Right hindlimb (tissue), 1 donor: Measurements from ENCODE around the gene MZT2B.
"Not testable (repeated sequence)": the region's sequence is repeated elsewhere in the genome, so short reads cannot be mapped to it uniquely, and the experiment has no call there.

Experiments used
- DNase-seq: peaks from one replicate; pipeline ENCODE4 v3.0.0-alpha.2; 2018

Gene MZT2B

DNA sequence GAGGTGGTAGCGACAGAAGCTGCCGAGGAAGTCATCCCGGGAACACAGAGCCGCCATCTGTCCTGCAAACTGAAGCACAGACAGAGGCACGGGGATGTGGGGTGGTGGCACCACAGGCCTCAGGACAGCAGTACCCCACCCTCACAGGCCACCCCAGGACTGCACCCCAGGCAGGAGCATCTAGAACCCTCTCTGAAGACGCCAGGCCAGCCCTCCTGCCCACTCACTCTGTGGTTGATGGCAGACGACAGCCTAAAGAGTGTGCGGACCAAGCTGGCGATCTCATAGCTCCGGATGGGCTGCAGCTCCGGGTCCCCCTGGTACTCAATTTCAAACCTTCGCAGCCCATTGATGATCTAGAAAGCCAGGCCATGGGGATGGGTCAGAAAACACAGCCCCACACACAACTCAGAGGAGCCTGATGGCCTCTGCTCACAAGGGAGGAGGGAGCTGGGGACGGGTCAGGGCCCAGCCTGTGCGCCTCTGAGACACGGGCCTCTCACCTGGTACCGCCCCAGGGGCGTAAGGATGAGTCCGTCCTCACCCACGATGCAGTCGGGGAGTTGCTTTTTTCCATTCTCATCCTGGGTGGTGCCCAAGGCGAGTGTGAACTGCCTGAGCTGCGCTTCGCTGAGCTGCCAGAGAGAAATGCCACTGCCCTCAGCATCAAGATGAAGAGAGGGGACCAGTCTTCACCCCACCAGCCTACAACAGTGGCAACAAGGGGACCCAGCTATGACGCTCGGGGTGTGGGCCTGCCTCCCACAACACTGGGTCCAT is 29.1 kb upstream of the MZT2B start:
- no peak for DNase-seq

DNA sequence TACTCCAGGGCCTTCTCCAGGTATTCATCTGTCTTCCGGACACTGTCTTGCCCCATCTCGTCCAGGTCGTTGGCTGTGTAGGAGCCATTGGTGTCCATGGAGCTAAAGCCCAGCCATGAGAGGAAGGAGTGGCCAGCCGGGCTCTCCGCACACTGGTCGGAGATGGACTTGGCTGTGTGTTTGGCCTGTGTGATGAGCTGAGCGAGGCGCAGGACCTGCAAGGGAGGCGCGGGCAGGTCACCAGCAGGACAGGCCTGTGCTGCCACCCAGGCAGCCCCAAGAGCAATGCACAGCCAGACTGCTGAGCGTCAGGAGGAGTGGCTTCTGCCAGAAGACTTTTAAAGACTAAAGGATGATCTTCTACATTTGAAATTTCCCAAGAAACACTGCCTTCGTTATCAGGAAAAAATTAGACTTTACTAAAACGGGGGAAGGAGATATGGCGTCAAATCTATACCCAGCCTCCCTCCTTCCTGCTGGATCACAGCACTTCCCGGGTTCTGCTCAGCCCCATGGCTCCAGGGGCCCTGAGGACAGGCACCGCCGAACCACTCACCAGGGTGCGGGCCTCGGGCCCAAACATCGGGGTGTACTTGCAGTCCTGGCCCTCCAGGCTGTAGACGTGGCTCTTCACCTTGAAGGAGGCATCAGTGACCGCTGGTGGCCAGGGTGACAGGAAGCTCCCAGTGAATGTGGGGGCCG is 28.2 kb upstream of the MZT2B start:
- DNase-seq, result not testable (repeated sequence)

DNA sequence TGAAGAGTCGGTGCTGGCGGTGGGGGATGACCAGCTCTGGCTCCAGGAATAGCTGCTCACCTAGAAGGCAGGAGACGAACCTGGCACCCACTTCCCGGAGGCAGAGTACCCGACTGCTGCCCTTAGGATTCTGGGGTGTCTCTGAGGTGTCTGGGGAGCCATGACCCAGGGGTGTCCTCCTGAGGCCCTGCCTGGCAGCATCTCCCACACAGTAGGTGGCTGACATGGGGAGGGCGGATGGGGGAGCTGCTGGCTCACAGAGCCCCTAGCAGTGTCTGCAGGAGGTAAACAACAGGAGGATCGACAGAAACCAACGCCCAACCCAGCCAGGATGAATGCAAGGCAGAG is 27.7 kb upstream of the MZT2B start:
- DNase-seq, result not testable (repeated sequence)

DNA sequence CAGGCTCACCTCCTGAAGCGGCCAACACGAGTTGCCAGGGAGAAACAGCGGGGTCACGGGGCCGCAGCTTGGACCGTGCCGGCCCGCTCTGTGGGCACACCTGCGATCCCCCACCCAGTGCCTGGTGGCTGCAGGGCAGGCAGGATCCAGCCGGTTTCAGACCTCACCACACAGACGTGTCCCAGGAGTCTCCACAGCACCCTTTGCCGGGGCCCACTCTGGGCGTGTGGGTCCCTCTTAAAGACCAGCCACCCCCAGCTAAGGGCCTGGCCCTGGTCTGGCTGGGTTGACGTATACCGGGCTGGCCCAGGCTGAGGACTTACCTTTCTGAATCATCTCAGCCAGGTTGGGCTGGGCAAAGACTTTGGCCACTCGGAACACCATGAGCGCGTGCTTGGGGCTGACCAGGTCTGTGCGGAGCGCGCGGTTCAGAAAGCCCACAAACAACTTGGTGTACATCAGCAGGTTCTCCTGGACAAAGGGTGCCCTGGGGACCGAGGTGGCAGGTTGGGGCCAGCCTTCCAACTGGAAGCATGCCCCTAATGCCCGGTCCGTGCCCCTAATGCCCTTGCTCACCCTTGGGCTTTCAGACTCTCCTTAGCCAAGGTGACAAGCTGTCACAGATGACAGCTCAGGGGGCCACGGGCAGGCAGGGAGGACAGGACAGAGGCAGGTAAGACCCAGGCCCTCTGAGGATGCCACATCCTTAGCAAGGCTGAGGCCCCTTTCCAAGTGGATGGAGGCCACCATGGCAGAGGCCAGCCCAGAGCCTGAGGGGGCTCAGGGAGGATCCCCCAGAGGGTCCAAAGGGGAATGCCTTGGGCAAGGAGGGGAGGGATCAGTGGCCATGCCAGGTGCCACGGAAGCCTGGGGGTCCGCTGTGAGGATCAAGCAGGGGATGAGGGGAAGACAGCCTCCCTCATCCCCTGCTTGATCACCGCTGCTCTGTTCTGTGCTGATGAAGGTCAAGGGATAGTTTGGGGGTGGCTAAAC is 27.0 kb upstream of the MZT2B start:
- DNase-seq, result no peak

DNA sequence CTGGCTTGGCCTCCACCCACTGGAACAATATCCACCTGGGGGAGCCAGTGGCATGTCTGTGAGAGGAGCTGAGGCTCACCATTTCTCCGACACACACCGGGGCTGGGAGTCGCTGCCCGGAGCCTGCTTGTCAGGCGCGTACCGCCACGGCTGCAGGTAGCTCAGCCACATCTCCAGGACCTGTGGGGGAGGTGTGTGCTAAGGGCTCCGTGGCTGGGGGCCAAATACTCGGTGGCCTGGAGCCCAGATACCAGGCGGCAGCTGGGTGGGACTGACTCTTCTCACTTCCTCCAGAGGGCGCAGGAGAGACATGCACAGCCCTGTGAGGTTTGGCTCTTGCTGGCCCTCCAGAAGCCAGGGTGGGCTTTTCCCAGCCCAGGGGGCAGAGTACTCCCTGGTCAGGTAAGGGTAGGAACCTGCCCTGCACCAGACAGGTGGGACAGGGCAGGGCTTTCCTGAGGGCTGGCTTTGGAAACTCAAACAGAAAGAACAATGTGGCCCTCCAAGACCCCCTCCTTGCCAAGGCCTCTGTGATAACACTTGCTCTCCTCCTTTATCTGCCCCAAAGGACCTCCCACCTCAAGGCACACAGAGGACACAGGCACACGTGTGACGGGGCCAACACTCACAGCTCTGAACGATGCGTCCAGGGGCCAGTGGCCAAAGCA is 26.0 kb upstream of the MZT2B start:
- DNase-seq, result peak; percentile 30

GRCh38 chr2:130156624-130157004 is 25.4 kb upstream of the MZT2B start:
- no peak for DNase-seq

DNA sequence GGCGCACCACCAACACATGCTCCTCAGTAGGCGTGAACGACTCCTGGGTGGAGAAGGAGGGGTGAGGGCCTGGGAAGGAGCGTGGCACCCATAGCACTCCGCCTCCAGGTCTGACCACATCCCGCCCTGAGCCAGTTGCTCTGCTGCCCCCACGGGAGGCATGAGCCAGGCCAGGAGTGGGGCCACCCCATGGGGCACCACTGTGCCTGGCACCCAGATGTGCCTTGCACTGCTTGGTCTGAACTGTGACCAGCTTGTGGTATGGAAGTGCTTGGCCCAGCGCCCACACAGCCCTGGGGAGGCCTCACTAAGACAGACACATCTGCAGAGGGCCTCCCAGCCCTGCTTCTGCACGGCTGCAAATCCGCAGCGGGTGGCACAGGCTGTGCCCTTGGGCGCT is 24.7 kb upstream of the MZT2B start:
- DNase-seq, result not testable (repeated sequence)

GRCh38 chr2:130157825-130158514 is 24.1 kb upstream of the MZT2B start:
- DNase-seq, result not testable (repeated sequence)

GRCh38 chr2:130158631-130159030 is 23.4 kb upstream of the MZT2B start:
- no peak for DNase-seq

DNA sequence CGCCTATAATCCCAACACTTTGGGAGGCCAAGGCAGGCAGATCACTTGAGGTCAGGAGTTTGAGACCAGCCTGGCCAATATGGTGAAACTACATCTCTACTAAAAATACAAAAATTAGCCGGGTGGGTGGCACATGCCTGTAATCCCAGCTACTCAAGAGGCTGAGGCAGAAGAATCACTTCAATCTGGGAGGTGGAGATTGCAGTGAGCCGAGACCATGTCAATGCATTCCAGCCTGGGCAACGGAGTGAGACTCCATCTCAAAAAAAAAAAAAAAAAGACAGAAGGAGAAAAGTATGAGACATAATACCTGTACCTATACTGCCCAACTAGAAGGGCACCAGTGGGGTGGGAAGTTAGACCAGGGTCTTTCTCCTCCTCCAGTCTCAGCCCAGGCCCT is 22.7 kb upstream of the MZT2B start:
- DNase-seq, result not testable (repeated sequence)

GRCh38 chr2:130160131-130160530 is 21.9 kb upstream of the MZT2B start:
- DNase-seq, result no peak

- DNase-seq, result not testable (repeated sequence)
Measured at GRCh38 chr2:130160838-130161705, 21.0 kb upstream of the MZT2B start.

GRCh38 chr2:130162486-130162885 is 19.6 kb upstream of the MZT2B start:
- DNase-seq, result not testable (repeated sequence)

DNA sequence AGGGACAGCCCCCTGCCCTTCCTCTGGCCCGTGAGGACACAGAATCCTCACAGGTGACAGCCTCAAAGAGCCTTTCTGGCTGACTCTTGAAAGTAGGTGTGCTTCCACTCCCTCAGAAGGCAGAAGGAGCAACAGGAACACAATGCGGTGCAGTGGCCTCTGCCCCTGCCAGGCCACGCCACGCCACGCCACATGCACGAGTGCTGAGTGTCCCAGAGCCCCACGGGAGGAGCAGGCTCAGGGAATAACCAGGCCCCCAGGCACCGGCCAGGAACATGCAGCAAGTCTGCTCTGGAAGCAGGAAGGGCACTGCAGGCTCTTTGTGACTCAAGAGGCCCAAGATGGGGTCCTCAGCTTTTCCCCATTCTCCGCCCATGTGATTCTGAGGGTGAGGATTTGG is 19.1 kb upstream of the MZT2B start:
- no peak for DNase-seq

- no peak for DNase-seq
Measured at GRCh38 chr2:130165293-130166016, 16.6 kb upstream of the MZT2B start.

- DNase-seq, result not testable (repeated sequence)
Measured at GRCh38 chr2:130166611-130167010, 15.5 kb upstream of the MZT2B start.

GRCh38 chr2:130169163-130169562 is 12.9 kb upstream of the MZT2B start:
- not testable (repeated sequence) for DNase-seq

- DNase-seq, result no peak
Measured at GRCh38 chr2:130169896-130170295, 12.2 kb upstream of the MZT2B start.

- DNase-seq, result not testable (repeated sequence)
Measured at GRCh38 chr2:130174866-130175265, 7.2 kb upstream of the MZT2B start.
